Eye (tissue), 1 donor: ENCODE measurements around the gene KDELR1.
"Not testable (repeated sequence)": the region's sequence is repeated elsewhere in the genome, so short reads cannot be mapped to it uniquely, and the experiment has no call there.

Experiments used
- DNase-seq: peaks from one replicate; pipeline ENCODE4 v3.0.0-alpha.2; 2015

The KDELR1 gene

GRCh38 chr19:48397263-48398101, 6.1 kb upstream of the KDELR1 start:
- no peak for DNase-seq

- no peak for DNase-seq
These were observed 5.4 kb upstream of the KDELR1 start for GRCh38 chr19:48396824-48397176.

- DNase-seq, result peak; percentile 60
These were observed 4.9 kb upstream of the KDELR1 start for GRCh38 chr19:48396016-48396823.

GRCh38 chr19:48395499-48395898, 4.1 kb upstream of the KDELR1 start:
- no peak for DNase-seq

- DNase-seq, result no peak
These were observed 3.8 kb upstream of the KDELR1 start for GRCh38 chr19:48395170-48395455.

GRCh38 chr19:48394331-48395169, 3.2 kb upstream of the KDELR1 start:
- DNase-seq, result peak; percentile 33

- DNase-seq, result peak; percentile 80
These were observed 2.4 kb upstream of the KDELR1 start, which contains the start of gene GRIN2D for GRCh38 chr19:48393559-48394330. Gene GRIN2D, plus strand, starts transcription at chr19:48393668. Its CDS starts 4,725 bp downstream, at chr19:48398393.

GRCh38 chr19:48392860-48393558, 1.7 kb upstream of the KDELR1 start:
- no peak for DNase-seq

GRCh38 chr19:48392006-48392344, 624 bp upstream of the KDELR1 start:
- DNase-seq, result not testable (repeated sequence)

GRCh38 chr19:48390188-48391099, 907 bp downstream of the KDELR1 start:
- peak; percentile 87 for DNase-seq

GRCh38 chr19:48386981-48387380, 4.4 kb downstream of the KDELR1 start:
- no peak for DNase-seq

- DNase-seq, result no peak
These were observed 5.8 kb downstream of the KDELR1 start for GRCh38 chr19:48385461-48386087.

- DNase-seq, result no peak
These were observed 9.1 kb downstream of the KDELR1 start for GRCh38 chr19:48382286-48382685.

- no peak for DNase-seq
These were observed 10.0 kb downstream of the KDELR1 start for GRCh38 chr19:48381178-48381950.

GRCh38 chr19:48379058-48379457, 12.3 kb downstream of the KDELR1 start:
- DNase-seq, result no peak

GRCh38 chr19:48378194-48378570, 13.2 kb downstream of the KDELR1 start:
- no peak for DNase-seq

- no peak for DNase-seq
These were observed 17.8 kb downstream of the KDELR1 start for GRCh38 chr19:48373567-48373966.

GRCh38 chr19:48372904-48373303, 18.4 kb downstream of the KDELR1 start:
- no peak for DNase-seq

- DNase-seq, result not testable (repeated sequence)
These were observed 19.6 kb downstream of the KDELR1 start for GRCh38 chr19:48371771-48372170.

GRCh38 chr19:48371367-48371766, 20.0 kb downstream of the KDELR1 start:
- DNase-seq, result no peak
